A673 (cell line): ENCODE results near the gene DDX27. TPM values are rescaled to one million over a fixed set of nuclear protein-coding genes. Genes with fewer than 3 reads are reported as not detected.

ENCODE experiments used
- BruUV-seq: library from RNA; stranded (reverse); fragments of 400-500 nt; replicated peaks from 2 replicates; lab custom pipeline; 2021; lab: Mats Ljungman, UMichigan
- CTCF ChIA-PET: fragments of 300-600 bp; sonication (Branson Sonifier 250); formaldehyde crosslinking; loops from one replicate; lab custom pipeline; 2022; ENCODE audit warnings: antibody characterized with exemption; lab: Charles Lee
- POLR2A ChIA-PET: fragments of 300-600 bp; sonication (Branson Sonifier 250); formaldehyde crosslinking; loops from one replicate; lab custom pipeline; 2022; ENCODE audit warnings: antibody characterized with exemption; ENCODE audit not compliant: low non-redundant PET; lab: Charles Lee
- DNase-seq: peaks from one replicate; pipeline ENCODE4 v3.0.0-alpha.2; 2015; ENCODE audit warnings: low spot score
- H3K27ac ChIP-seq: fragments of 200-600 bp; sonication (generic); 2 replicates; pipeline ENCODE4 v1.5.1; 2016; ENCODE audit warnings: mixed run types, low read depth, mild to moderate bottlenecking, mixed read lengths, antibody characterized with exemption, low read length; ENCODE audit not compliant: poor library complexity, severe bottlenecking
- H3K27me3 ChIP-seq: fragments of 200-600 bp; sonication (generic); replicated peaks from 2 replicates; pipeline ENCODE4 v1.6.1; 2017; ENCODE audit warnings: mixed run types, low read depth, mild to moderate bottlenecking, mixed read lengths, antibody characterized with exemption, low read length; ENCODE audit not compliant: insufficient read depth, poor library complexity
- H3K36me3 ChIP-seq: fragments of 200-600 bp; sonication (generic); 2 replicates; pipeline ENCODE4 v1.6.1; 2016; ENCODE audit warnings: mixed run types, mild to moderate bottlenecking, mixed read lengths, antibody characterized with exemption, low read length; ENCODE audit not compliant: insufficient read depth, poor library complexity, severe bottlenecking
- H3K4me1 ChIP-seq: fragments of 200-600 bp; sonication (generic); 2 replicates; pipeline ENCODE4 v1.6.1; 2017; ENCODE audit warnings: mixed run types, mild to moderate bottlenecking, mixed read lengths, antibody characterized with exemption, low read length; ENCODE audit not compliant: insufficient read depth, poor library complexity, severe bottlenecking
- H3K4me3 ChIP-seq: fragments of 200-600 bp; sonication (generic); 2 replicates; pipeline ENCODE4 v1.5.1; 2016; ENCODE audit warnings: low read depth, mixed run types, mild to moderate bottlenecking, mixed read lengths, low read length; ENCODE audit not compliant: poor library complexity, severe bottlenecking
- H3K9me3 ChIP-seq: fragments of 200-600 bp; sonication (generic); 2 replicates; pipeline ENCODE4 v1.6.1; 2016; ENCODE audit warnings: mixed run types, low read depth, mild to moderate bottlenecking, mixed read lengths, antibody characterized with exemption, low read length; ENCODE audit not compliant: poor library complexity, severe bottlenecking
- EZH2 ChIP-seq: fragments of 200-600 bp; sonication (generic); IDR thresholded peaks from 2 replicates; pipeline ENCODE4 v1.6.1; 2017; ENCODE audit warnings: borderline replicate concordance, low read depth, mild to moderate bottlenecking, mixed read lengths, antibody characterized with exemption, low read length; ENCODE audit not compliant: poor library complexity, severe bottlenecking
- intact Hi-C: fragments of 100-400 bp; cut with micrococcal nuclease; formaldehyde crosslinking; loops from one replicate; pipeline ENCODE4 v1.10.0; 2022; ENCODE audit not compliant: unreplicated experiment
- total RNA-seq: library from RNA; stranded (reverse); gene quantifications from 2 replicates; pipeline ENCODE4 v1.2.3, GENCODE V29; 2021
- TF ChIP-seq, protein P1 (sequence below): fragments of 300-800, 200-600 bp; sonication (generic); conservative IDR thresholded peaks from 2 replicates; pipeline ENCODE4 v1.5.1; 2017; ENCODE audit warnings: low read depth, mild to moderate bottlenecking, antibody characterized with exemption, low read length, moderate library complexity, mixed read lengths

DDX27 gene
- total RNA-seq, 1 experiment from 2014 or later, result 62.4 TPM

DNA sequence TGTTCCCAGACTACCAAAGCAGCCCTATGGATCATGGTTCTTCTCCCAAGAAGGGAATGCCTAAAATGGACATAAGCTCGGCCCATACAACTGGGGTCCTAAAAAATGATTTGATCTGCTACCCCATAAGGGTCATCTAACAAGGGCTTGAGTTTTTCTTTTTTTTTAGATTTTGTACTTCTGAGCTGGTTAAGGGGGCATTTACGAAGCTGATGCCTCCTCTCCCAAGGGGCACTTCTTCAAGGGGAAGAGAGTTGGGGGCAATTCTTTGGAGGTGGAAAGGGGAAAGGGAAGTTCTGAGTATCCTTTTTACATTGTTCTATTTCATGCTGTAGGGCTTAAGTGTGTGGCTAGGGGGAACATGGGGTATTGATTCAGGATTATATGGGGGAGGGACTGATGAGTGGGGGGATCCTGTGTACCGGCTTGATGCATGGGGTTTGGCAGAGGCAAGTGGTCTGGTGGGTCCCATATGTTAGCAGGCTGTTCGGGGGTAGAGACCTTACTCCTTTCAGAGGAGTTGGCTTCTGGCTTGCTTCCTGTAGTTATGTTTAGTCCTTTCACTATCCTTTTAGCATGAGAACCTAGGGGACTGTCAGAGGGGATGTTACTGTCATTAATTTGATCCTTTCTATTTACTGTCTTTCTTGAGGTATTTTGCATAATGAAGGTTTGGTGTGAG is 66.7 kb downstream of the DDX27 start:
- Histone ChIP-seq H3K27ac (no peak overlapping the region), H3K4me1 (peaks cover 17% of the 10 kb centered on the region), H3K9me3 (peaks cover 30% of the 10 kb centered on the region), H3K36me3 (peaks cover 100% of the 10 kb centered on the region), H3K27me3 (no peaks in the 10 kb centered on the region), H3K4me3 (peak overlapping the region; percentile 0)
- ChIA-PET POLR2A (no interaction called here), CTCF (no interaction called here)
- no peak for TF ChIP-seq EZH2
- TF ChIP-seq, protein P1, sequence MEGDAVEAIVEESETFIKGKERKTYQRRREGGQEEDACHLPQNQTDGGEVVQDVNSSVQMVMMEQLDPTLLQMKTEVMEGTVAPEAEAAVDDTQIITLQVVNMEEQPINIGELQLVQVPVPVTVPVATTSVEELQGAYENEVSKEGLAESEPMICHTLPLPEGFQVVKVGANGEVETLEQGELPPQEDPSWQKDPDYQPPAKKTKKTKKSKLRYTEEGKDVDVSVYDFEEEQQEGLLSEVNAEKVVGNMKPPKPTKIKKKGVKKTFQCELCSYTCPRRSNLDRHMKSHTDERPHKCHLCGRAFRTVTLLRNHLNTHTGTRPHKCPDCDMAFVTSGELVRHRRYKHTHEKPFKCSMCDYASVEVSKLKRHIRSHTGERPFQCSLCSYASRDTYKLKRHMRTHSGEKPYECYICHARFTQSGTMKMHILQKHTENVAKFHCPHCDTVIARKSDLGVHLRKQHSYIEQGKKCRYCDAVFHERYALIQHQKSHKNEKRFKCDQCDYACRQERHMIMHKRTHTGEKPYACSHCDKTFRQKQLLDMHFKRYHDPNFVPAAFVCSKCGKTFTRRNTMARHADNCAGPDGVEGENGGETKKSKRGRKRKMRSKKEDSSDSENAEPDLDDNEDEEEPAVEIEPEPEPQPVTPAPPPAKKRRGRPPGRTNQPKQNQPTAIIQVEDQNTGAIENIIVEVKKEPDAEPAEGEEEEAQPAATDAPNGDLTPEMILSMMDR, result no peak
- DNase-seq, result no peak
- BruUV-seq, result no TSS peak
- intact Hi-C loops, result no loop called here

DNA sequence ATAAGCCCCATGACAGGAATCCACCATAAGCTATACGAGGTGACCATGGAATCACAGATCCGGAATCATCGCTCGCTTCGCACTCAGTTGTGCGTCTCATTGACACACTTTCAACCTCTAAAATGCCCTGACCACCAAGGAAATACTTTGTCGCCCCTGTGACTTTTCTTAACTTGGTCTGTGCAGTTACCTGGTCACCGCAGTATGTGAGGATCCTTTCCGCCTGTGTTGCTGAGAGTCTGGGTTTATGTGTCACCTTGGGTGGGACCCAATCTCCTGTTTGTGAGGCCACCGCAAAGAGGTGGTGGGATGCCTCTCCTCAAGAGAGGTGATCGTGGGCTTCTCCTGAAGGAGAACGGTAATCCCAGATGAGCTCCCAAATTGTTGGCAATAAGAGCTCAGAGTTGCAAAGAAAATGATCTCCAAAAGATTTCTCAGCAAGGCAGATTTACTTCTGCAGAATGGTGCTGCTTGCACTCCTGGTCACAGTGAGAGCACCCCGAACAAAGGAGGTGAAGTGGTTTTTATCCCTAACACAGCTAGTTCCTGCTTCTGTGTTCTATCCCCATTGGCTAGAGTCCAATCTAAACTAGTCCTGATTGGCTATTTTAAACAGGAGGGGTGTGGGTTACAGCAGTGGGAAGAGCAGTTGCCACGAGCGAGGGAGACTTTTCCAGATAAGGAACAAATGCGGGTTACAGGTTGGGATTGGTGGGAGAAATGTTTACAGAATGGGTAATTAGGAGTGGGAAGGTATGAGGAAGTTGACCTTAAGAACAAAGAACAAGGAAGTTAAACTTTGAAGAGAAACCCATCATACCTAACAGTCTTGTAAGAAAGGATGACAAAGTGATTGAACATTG is 67.7 kb downstream of the DDX27 start:
- ChIA-PET CTCF (no interaction called here), POLR2A (interaction anchor here (0.6 kb wide), 2 partner anchors 20 to 32 kb away, joined by 3 read pairs; no protein-coding TSS in a partner anchor)
- Histone ChIP-seq H3K4me1 (peaks cover 17% of the 10 kb centered on the region), H3K36me3 (peaks cover 100% of the 10 kb centered on the region), H3K27ac (peak overlapping the region; percentile 67), H3K4me3 (peak overlapping the region; percentile 2), H3K27me3 (no peaks in the 10 kb centered on the region), H3K9me3 (peaks cover 23% of the 10 kb centered on the region)
- intact Hi-C loops, result no loop called here
- BruUV-seq, result no TSS peak
- DNase-seq, result no peak
- TF ChIP-seq, protein P1, result no peak
- TF ChIP-seq EZH2, result no peak

DNA sequence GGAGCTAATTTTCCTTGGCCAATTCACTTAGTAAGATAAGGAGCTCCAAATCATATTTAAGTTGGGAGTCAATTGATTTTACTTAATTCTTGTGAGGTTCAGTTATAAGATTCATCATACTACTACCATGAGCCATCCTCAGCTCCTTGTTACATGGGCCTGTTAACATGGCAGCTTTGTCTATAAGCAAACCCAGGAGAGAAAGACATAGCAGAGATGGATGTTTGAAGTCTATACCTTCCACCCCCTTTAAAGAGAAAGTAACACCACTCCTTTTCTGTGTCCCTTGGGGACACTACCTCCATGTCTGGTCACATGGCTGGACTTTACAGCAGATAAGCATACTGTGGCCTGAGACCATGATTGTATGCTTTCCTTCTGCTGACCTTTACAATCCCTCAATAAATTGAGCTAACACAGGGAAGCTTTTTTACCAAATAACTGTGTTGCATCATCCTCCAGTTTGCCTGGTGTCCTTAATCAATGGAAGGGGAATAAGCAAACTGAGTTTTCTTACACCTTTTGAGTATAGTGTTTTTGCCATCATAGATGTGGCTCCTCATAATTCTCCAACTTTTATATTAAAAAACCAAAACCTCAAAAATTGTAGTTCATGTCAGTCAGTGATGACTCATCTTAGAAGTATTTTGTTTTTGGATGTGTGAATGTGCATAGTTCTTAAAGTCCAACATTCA is 68.5 kb downstream of the DDX27 start:
- DNase-seq, result no peak
- no TSS peak for BruUV-seq
- peaks cover 94% of the 10 kb centered on the region for H3K36me3 ChIP-seq
- H3K9me3 ChIP-seq, result peaks cover 23% of the 10 kb centered on the region
- intact Hi-C loops, result no loop called here
- ChIA-PET POLR2A (interaction anchor here (0.5 to 0.6 kb wide), 3 partner anchors 19 to 889 kb away, joined by 3 read pairs; no protein-coding TSS in a partner anchor), CTCF (no interaction called here)
- peaks cover 13% of the 10 kb centered on the region for H3K4me1 ChIP-seq
- peak overlapping the region; percentile 67 for H3K27ac ChIP-seq
- H3K4me3 ChIP-seq, result no peak overlapping the region
- no peaks in the 10 kb centered on the region for H3K27me3 ChIP-seq
- TF ChIP-seq, protein P1, result no peak
- TF ChIP-seq EZH2, result no peak
